Neural cell (in vitro differentiated cells): ENCODE results near the gene IL36B.

Experiments used
- EP300 ChIP-seq: fragments of 450-650 bp; conservative IDR thresholded peaks from 2 replicates; pipeline ENCODE4 v1.6.1; 2014; ENCODE audit warnings: antibody characterized with exemption, mild to moderate bottlenecking, moderate library complexity; ENCODE audit not compliant: poor library complexity, severe bottlenecking
- EZH2 ChIP-seq: fragments of 200-600, 300-800 bp; shearing (Covaris generic), sonication (generic); IDR thresholded peaks from 2 replicates; pipeline ENCODE4 v1.6.1; 2014; ENCODE audit warnings: antibody characterized with exemption, low read length, borderline replicate concordance, mild to moderate bottlenecking; ENCODE audit not compliant: insufficient read depth, poor library complexity, severe bottlenecking
- POLR2AphosphoS5 ChIP-seq: IDR thresholded peaks from 2 replicates; pipeline ENCODE4 v1.6.1; 2012
- RAD21 ChIP-seq: fragments of 450-650 bp; conservative IDR thresholded peaks from 2 replicates; pipeline ENCODE4 v1.6.1; 2014; ENCODE audit warnings: antibody characterized with exemption, mild to moderate bottlenecking, moderate library complexity
- SMC3 ChIP-seq: fragments of 450-650 bp; conservative IDR thresholded peaks from 2 replicates; pipeline ENCODE4 v1.6.1; 2014; ENCODE audit warnings: antibody characterized with exemption, mild to moderate bottlenecking, moderate library complexity; ENCODE audit not compliant: poor library complexity
- TAF1 ChIP-seq: IDR thresholded peaks from 2 replicates; pipeline ENCODE4 v1.6.1; 2012; ENCODE audit warnings: low read depth
- TF ChIP-seq, protein P1 (sequence below): fragments of 450-650 bp; IDR thresholded peaks from 2 replicates; pipeline ENCODE4 v1.5.1; 2014; ENCODE audit warnings: antibody characterized with exemption, mild to moderate bottlenecking, moderate library complexity; ENCODE audit not compliant: poor library complexity, severe bottlenecking

DNA sequence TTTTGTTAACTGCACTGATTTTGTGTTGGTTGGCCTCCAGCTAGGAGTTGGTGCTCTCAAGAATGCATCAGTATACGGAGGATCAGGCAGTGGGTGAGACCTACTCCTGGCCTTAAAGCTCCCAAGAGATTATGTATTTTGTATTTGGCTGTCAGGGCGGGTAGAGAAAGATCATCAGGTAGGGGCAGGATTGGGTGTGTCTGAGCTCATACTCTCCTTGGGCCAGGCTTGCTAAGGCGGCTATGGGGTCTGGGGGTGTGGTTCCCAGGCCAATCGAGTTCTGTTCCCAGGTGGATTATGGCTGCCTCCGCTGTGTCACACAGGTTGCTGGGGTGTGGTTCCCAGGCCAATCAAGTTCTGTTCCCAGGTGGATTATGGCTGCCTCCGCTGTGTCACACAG is 45.9 kb upstream of the IL36B start:
- TF ChIP-seq EP300 (no peak), EZH2 (no peak), POLR2AphosphoS5 (no peak), TAF1 (no peak), RAD21 (no peak), SMC3 (no peak)
- TF ChIP-seq, protein P1, sequence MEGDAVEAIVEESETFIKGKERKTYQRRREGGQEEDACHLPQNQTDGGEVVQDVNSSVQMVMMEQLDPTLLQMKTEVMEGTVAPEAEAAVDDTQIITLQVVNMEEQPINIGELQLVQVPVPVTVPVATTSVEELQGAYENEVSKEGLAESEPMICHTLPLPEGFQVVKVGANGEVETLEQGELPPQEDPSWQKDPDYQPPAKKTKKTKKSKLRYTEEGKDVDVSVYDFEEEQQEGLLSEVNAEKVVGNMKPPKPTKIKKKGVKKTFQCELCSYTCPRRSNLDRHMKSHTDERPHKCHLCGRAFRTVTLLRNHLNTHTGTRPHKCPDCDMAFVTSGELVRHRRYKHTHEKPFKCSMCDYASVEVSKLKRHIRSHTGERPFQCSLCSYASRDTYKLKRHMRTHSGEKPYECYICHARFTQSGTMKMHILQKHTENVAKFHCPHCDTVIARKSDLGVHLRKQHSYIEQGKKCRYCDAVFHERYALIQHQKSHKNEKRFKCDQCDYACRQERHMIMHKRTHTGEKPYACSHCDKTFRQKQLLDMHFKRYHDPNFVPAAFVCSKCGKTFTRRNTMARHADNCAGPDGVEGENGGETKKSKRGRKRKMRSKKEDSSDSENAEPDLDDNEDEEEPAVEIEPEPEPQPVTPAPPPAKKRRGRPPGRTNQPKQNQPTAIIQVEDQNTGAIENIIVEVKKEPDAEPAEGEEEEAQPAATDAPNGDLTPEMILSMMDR, result no peak
